ENCODE measurements around the gene SP110. TPM values are rescaled to one million over a fixed set of nuclear protein-coding genes. Genes with fewer than 3 reads are reported as not detected.

The SP110 gene
- total and polyA plus RNA-seq, 4 donors = 16.2 to 31.4 (median 28.1) TPM

Other genes with a start within 250 kb of the SP110 start
- gene SLC16A14, start 151.1 kb downstream of the SP110 start, total RNA-seq = 1 to 10 TPM; 5.2 to 8.2 TPM
- gene SLC16A14, start 151.1 kb downstream of the SP110 start, polyA plus RNA-seq = 1 to 10 TPM in 1 of 2 donors, under 1 TPM in 1; 0.85 to 1.7 TPM
- 1 to 10 TPM; 5.5 to 6.7 TPM for gene SP140, start 5.8 kb upstream of the SP110 start, total RNA-seq
- 1 to 10 TPM; 2.9 to 6.5 TPM for gene SP140, start 5.8 kb upstream of the SP110 start, polyA plus RNA-seq
- 10 to 100 TPM; 19.0 to 30.3 TPM for gene SP140L, start 107.2 kb upstream of the SP110 start, total RNA-seq
- gene SP140L, start 107.2 kb upstream of the SP110 start, polyA plus RNA-seq = 10 to 100 TPM; 15.2 to 15.8 TPM
- 100 to 1,000 TPM in 1 of 2 donors, 10 to 100 TPM in 1; 89.3 to 128 TPM for gene SP100, start 196.2 kb upstream of the SP110 start, total RNA-seq
- gene SP100, start 196.2 kb upstream of the SP110 start, polyA plus RNA-seq = 10 to 100 TPM; 56.2 to 72.8 TPM